Measurements from ENCODE around the gene DNAAF1. TPM values are rescaled to one million over a fixed set of nuclear protein-coding genes. Genes with fewer than 3 reads are reported as not detected.

Gene DNAAF1
- not detected in 2 replicates for total RNA-seq

GRCh38 chr16:84144859-84145639, at the start of gene DNAAF1, which contains the start of gene HSDL1:
Gene DNAAF1 (plus strand): TSS chr16:84145308. CDS start chr16:84145441, 133 bp downstream.
Gene HSDL1 (minus strand): TSS chr16:84145177. CDS start chr16:84131321, 13,856 bp downstream.

GRCh38 chr16:84116720-84117493, 28.2 kb upstream of the DNAAF1 start, which contains the start of gene MBTPS1:
Gene MBTPS1 (minus strand): TSS chr16:84116942. CDS start chr16:84101783, 15,159 bp downstream.

DNA sequence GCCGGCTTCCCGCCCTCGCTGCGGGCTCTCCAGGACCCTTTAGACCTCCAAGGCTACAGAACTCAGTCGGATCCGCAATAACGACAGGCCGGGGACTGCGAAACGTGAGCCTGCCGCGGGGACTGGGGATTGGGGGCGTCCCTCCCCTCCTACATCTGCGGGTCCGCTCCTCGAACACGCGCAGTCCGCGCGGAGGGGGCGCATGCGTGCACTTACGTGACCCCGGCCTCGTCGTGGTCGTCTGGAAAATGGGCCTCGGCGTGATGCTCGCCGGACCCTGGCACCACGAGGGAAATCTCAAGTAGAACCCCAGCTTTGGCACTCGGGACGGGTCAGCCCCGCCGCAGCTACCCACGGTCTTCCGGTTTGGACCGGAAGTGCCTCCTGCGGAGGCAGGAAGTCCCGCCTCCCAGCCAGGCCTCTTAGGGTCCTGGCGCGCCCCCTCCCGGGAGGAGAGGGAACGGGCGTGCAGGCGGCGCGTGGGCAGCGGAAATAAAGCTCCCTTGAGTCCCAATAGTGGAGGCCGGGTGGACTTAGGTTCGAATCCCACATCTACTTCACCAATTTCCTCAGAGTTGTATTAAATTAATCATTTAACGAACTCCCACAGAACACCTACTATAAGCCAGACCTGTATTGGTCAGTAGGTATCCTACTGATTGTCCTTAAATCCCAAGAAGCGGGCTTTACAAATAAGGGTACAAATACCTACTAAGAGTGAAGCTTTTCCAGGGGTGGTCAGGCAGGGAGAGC, 41.8 kb downstream of the DNAAF1 start, which contains the start of gene TAF1C:
TAF1C (minus strand) TSS at position 373 of the 753 bp plus-strand sequence. CDS start 2,069 bp downstream, outside the sequence.

DNA sequence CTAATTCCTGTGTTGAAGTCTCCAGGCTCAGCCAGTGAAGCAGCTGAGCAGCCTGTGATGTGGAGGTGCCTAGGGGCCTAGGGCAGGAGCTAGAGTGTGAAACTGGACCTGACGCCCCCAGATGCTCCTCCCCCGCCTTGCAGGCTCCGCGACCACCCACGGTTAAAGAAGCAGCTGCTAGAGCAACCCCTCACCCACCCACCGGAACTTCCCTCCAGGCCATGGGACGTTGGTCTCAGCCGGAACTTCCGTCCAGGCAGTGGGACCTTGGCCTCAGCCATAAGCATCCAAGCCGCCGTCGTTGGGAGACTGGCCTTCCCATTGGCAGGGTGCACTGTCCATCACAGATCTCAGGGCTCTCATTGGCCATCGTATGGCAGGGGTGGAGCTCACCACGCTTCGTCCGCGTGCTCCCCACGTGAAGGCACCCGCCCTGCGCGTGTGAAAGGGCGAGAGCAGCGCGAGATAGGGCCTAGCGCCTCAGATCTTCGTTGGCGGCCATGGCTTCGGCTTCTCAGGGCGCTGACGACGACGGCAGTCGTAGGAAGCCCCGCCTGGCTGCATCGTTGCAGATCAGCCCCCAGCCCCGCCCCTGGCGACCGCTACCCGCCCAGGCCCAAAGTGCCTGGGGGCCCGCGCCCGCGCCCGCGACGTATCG, 45.8 kb downstream of the DNAAF1 start, which contains the start of gene ADAD2:
ADAD2 (plus strand) TSS at position 427 of the 658 bp plus-strand sequence; CDS start at position 501, 74 bp downstream.

Other genes with a start within 250 kb of the DNAAF1 start
- gene MLYCD, start 246.2 kb upstream of the DNAAF1 start, total RNA-seq: 1.2 and 1.8 TPM in 2 replicates
- gene OSGIN1, start 192.1 kb upstream of the DNAAF1 start, total RNA-seq: 0.67 and 1.2 TPM in 2 replicates
- gene NECAB2, start 177.1 kb upstream of the DNAAF1 start, total RNA-seq: 0.30 TPM in 1 of 2 replicates, not detected in the other
- not detected in 2 replicates for gene SLC38A8, start 102.5 kb upstream of the DNAAF1 start, total RNA-seq
- gene MBTPS1, start 28.4 kb upstream of the DNAAF1 start, total RNA-seq: 59.7 and 61.2 TPM in 2 replicates
- gene HSDL1, start 131 bp upstream of the DNAAF1 start, total RNA-seq: 8.4 and 13.4 TPM in 2 replicates
- 18.0 and 23.2 TPM in 2 replicates for gene TAF1C, start 41.7 kb downstream of the DNAAF1 start, total RNA-seq
- gene ADAD2, start 45.8 kb downstream of the DNAAF1 start, total RNA-seq: not detected in 2 replicates
- gene KCNG4, start 94.7 kb downstream of the DNAAF1 start, total RNA-seq: not detected in 2 replicates
- gene WFDC1, start 149.6 kb downstream of the DNAAF1 start, total RNA-seq: 0.59 TPM in 1 of 2 replicates, not detected in the other
- gene ATP2C2, start 223.2 kb downstream of the DNAAF1 start, total RNA-seq: not detected in 2 replicates